Measurements from ENCODE around the gene TOM1L2.
"Not testable (repeated sequence)": the region's sequence is repeated elsewhere in the genome, so short reads cannot be mapped to it uniquely, and the experiment has no call there.

The TOM1L2 gene

DNA sequence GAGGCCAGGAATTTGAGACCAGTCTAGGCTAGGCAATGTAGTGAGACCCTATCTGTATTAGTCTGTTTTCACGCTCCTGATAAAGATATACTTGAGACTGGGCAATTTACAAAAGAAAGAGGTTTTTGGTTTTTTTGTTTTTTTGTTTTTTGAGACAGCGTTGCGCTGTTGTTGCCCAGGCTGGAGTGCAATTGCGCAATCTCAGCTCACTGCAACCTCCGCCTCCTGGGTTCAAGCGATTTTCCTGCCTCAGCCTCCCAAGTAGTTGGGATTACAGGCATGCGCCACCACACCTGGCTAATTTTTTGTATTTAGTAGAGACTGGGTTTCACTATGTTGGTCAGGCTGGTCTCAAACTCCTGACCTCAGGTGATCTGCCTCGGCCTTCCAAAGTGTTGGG lies 23.7 kb upstream of the TOM1L2 start:
- DNase-seq (ENCODE audit: low spot score); FAIRE-seq: not testable (repeated sequence)

DNA sequence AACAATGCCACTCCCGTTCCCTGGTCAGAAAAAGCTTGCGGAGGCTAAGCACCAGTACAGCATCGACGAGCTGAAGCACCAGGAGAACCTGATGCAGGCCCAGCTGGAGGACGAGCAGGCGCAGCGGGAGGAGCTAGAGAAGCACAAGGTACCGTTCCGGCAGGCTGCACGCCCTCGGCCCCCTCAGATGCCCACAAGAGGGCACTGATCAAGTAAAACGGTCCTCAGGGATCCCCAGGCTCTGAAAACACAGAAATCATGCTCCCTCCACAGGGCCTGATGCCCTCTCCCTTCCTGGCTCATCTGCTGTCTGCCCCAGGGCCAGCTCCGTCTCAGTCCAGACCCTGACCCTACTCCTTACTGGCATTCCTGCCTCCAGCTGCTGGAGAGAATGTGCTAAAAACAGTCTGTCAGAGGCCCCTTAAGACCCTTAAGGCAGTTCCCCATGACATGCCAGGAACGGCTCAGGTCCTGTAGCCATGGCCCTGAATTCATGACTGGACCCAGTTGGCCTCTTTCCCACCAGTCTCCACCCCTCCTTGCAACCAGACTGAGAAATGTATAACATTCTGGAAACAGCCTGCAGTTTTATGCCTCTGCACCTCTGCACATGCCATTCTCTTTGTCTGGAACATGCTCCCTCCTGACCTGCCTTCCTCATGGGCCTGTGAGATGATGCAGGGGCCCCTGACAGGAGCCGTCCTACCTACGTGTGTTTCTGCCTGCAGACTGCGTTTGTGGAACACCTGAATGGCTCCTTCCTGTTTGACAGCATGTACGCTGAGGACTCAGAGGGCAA lies 22.3 kb upstream of the TOM1L2 start:
- no peak for FAIRE-seq
- DNase-seq (ENCODE audit: low spot score) = no peak

DNA sequence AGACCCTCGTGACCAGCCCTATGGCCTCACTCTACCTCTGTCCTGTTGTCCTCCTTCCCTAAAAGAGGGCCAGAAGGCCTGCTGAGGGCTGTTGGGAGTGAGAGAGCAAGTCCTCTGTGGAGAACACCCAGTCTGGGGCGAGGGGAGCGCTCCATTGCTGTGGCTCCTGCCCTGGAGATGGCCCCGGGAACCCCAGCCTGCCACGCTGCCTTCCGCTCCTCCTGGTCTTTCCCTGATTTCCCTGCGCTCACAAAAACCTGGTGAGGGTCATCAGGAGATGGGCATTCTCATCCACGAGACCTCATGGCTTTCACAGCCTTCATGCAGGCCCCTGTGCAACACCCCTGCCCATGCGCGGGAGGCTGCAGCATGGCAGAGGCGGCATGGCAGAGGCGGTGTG lies 21.7 kb upstream of the TOM1L2 start:
- DNase-seq (ENCODE audit: low spot score) = no peak

DNA sequence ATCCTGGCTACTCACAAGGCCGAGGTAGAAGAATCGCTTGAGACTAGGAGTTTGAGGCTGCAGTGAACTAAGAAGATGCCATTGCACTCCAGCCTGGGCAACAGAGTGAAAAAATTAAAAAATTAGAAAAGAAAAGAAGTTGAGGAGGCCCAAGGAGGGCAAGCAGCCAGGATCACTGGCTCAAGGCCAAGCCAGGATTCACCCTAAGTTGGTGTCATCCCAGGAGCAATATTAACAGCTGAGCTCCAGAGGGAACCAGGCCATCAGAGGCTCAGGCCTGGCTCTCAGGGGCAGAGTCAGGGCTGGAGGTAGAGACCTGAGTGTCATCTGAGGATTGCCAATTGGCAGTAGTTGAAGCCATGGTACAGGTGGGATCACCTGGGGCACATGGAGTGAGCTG lies 21.2 kb upstream of the TOM1L2 start:
- no peak for FAIRE-seq
- no peak for DNase-seq (ENCODE audit: low spot score)

More for the DNA sequence above, 21.7 kb upstream of the TOM1L2 start:
- FAIRE-seq = no peak

DNA sequence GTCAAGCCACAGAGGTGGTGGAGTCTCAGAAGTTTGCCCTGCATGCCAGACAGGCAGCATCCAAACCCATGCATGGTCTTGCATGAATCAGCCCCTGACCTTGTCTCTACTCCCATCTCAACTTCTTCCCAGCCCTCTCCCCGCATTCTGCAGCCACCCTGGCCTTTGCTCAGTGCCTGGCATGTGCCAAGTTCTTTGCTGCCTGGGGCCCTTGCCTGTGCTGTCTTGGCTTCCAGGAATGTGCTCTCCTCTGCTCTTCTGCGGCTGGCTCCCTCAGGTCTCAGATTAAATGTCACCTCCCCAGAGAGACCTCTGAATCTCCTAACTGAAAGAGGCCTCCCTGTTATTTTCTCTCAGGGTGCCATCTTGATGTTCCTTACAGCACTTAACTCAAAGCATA lies 18.1 kb upstream of the TOM1L2 start:
- no peak for FAIRE-seq

DNA sequence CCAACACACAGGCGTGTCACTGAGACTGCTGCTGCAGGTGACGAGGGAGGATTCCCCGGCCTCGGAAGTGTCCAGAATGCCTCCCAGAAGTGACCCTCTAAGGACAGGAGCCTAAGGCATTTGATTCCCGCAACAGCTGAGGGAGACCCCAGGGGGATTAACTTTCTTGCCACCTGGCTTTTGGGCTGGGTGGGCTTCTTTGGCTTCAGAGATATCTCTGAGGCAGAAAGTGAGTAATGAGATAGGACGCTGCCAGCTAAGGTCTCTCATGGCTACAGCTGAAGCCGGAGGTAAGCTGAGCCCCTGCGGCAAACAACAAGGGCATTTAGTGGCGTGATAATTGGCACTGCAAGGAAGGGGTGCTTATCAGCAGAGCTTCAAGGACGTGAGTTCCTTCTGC lies 17.4 kb upstream of the TOM1L2 start:
- FAIRE-seq (no peak), DNase-seq (ENCODE audit: low spot score) (no peak)

More for the DNA sequence above, 18.1 kb upstream of the TOM1L2 start:
- DNase-seq (ENCODE audit: low spot score) = peak; percentile 20

DNA sequence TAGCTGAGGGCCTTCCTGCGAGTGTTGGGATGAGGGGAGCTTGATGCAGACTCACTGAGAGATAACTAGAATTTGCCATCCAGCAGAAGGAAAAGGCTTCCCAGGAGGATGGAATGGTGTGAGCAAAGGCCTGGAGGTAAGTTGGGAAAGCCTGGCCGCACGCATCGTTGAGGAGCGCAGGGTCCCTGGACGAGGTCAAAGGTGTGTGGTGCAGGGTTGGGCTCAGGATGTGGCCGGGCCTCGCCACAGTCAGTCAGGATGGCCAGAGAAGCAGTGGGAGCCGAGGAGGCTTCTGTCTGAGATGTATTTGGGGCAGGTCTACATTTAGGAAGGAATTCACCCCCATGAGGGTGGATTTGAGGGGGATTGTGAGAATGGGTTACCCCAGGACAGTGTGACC lies 16.9 kb upstream of the TOM1L2 start:
- no peak for DNase-seq (ENCODE audit: low spot score)
- FAIRE-seq = no peak

DNA sequence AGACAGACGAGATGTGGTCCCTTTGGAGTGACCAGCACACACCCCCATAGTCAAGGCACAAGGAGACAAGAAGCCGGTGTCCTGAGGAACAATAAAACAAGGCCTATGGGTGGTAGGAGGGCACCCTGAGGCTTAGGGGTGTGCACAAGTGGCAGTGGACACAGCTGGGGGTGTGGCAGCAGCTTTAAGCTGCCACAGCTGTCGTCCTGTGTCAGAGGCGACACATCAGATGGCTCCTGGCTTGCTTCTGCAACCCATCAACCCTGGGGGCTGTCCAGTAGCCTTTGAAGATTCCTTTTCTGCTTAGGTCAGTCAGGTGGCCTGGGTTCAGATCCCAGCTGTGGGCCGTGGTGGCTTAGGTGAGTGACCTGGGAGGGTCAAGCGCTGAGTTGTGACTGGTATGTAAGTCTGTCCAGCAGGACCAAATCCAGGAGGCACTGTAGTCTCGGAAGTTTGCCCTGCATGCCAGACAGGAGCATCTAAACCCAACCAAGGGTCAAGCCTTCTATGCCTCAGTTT lies 16.3 kb upstream of the TOM1L2 start:
- FAIRE-seq (no peak), DNase-seq (ENCODE audit: low spot score) (no peak)

DNA sequence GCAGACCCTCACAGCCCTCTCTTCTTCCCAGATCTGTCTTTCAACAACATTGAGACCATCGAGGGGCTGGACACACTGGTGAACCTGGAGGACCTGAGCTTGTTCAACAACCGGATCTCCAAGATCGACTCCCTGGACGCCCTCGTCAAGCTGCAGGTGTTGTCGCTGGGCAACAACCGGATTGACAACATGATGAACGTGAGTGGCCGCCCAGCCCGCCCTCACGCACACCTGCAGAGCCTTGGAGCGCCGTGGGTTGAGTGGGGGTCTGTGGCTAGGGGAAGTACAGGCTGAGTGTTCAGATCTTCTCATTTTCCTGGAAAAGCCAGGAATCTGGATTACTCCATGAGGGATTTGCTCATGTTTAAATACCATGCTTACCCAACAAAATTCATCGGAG lies 15.7 kb upstream of the TOM1L2 start:
- FAIRE-seq (no peak), DNase-seq (ENCODE audit: low spot score) (no peak)

DNA sequence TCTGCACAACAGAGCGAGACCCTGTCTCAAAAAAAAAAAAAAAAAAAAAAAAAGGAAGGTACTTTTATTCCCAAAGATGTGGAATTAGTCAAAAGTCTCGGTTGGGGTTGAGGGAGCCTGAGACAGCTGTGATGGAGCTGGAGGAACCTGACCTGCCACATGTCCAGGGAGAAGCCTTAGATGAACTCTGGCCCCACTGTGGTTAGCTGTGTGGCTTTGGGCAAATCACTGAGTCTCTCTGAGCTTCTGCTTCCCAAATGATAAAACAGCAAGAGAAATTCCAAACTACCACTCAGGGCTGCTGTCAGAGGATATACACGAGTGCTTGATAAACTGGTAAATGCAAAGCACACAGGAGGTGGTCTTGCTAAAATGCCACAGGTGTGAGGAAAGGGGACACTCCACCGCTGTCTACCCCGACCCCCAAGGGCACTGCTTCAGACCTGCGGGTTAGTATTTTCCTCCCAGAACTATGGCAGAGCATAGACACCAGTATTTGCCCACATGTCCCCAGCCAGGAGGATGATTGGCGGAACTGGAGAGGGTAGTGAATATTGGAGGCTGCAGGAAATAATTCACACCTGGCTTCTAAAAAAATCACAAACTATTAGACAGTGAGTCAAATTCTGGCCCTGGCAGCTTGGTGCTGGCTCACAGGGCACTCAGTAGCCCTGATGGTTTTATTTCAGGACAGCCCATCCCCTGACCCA lies 15.1 kb upstream of the TOM1L2 start:
- no peak for DNase-seq (ENCODE audit: low spot score)
- no peak for FAIRE-seq

DNA sequence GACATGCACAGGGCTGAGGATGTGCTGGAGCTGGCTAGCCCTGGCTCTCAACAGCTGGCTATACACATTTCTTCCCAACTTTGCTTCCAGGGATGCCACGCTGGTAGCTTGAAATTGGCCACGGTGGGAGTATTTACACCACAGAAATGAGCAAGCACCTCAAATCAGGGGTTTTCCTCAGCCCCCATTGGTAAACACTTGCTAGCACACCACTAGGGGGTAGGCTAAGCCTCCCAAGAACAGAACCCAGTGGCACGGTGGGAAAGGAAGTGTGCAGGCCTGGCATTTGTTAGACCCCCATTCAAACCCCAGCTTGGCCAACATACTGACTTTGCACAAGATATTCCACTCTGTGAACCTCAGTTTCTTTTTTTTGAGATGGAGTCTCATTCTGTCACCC lies 13.4 kb upstream of the TOM1L2 start:
- DNase-seq (ENCODE audit: low spot score) (no peak), FAIRE-seq (no peak)

DNA sequence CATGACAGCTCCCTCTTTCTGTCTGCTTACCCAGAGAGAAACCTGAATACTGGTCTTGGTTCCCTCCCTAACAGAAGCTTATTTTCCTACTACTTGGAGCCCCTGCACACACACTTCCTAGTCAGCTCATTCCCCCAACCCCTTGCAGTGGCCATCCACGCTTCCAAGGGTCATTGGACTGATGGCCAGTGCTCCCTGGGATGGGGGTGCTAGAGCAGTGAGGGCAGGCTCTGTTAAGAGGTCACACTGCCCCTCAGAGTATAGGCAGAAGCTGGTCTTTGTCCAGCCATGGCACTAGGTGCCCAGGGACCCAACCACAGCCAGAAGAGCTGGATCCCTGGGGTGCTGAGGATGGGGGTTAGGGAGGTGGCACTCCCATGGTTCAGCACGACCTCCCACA lies 13.0 kb upstream of the TOM1L2 start:
- FAIRE-seq (no peak), DNase-seq (ENCODE audit: low spot score) (no peak)

DNA sequence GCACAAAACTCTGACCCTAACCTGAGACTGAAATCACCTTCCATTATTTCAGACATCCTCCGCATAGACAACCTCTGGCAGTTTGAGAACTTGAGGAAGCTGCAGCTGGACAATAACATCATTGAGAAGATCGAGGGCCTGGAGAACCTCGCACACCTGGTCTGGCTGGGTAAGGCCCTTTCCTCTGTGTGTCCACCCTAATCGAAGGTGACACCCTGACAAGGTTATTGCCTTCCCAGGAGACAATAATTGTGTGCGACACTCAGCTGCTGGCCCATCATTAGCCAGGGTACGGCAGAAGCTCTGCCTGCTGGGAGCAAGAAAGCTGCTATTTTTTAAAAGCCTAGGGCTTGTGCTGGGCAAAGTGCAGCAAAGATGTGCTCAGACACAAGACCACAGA lies 11.6 kb upstream of the TOM1L2 start:
- FAIRE-seq = no peak
- no peak for DNase-seq (ENCODE audit: low spot score)

DNA sequence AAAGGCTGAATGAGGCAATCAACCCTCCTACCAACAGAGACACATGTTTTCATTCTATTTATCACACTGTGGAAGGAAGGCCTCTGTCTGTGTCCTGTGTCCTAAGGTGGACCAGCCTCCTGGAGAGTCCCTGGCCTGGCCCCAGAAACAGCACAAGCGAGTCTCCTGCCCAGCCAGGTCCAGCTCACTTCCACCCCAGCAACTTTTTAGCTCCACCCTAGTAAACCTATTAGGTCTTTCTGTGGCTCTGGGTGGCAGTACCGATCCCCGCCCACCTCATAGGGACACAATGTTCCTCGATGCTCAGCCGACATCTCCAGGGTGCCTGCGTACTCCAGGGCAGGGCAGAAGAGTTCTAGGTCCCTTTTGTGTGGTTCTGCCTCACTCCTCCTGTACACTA lies 11.2 kb upstream of the TOM1L2 start:
- DNase-seq (ENCODE audit: low spot score) = no peak
- no peak for FAIRE-seq

DNA sequence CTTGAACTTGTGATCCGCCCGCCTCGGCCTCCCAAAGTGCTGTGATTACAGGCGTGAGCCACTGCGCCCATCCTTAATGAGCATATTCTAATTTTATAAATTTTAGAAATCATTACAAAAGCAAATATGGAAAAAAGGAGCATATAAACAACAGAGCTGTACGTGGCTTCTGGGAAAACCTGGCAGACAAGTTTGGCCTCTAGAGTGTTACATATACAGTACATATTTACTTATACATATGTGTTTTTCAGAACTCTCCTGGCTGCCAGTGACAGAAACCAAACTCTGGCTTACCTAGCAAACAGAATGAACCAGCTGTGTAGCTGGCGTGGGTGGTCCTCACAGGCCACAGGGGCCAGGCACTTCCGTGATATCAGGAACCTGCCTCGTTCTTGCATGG lies 10.6 kb upstream of the TOM1L2 start:
- DNase-seq (ENCODE audit: low spot score) (no peak), FAIRE-seq (no peak)

DNA sequence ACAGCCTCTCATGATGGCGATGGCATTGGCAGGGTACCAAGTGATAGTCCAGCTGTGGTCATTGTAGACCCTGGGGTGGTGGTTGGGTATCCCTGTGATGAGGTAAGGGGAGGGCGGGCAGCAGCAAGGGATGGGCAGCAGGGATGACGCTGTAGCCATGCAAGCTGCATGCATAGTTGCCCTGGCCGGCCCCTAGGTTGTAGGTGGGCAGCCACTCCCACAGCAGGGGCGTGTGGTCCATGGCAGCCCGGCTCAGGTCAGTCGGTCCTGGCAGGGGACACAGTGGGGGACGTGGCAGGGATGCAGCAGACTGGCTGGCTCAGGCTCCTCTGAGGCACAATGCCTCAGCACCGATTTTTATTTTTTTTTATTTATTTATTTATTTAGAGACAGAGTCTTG lies 9.1 kb upstream of the TOM1L2 start:
- no peak for FAIRE-seq
- no peak for DNase-seq (ENCODE audit: low spot score)

DNA sequence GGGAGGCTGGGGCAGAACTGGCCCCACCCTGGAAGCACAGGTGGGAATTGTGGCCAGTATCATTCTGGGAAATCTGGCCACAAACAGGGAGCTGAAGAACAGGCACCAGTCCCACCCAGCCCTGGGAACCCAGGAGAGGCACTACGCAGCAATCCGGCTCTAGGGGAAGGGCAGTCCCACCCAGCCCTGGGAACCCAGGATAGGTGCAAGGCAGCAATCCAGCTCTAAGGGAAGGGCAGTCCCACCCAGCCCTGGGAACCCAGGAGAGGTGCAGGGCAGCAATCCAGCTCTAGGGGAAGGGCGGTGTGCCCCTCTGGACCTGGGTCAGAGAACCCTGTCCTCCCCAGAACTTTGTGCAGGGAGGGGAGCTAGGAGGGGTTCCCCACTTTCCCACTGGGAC lies 7.6 kb upstream of the TOM1L2 start:
- FAIRE-seq (no peak), DNase-seq (ENCODE audit: low spot score) (no peak)

DNA sequence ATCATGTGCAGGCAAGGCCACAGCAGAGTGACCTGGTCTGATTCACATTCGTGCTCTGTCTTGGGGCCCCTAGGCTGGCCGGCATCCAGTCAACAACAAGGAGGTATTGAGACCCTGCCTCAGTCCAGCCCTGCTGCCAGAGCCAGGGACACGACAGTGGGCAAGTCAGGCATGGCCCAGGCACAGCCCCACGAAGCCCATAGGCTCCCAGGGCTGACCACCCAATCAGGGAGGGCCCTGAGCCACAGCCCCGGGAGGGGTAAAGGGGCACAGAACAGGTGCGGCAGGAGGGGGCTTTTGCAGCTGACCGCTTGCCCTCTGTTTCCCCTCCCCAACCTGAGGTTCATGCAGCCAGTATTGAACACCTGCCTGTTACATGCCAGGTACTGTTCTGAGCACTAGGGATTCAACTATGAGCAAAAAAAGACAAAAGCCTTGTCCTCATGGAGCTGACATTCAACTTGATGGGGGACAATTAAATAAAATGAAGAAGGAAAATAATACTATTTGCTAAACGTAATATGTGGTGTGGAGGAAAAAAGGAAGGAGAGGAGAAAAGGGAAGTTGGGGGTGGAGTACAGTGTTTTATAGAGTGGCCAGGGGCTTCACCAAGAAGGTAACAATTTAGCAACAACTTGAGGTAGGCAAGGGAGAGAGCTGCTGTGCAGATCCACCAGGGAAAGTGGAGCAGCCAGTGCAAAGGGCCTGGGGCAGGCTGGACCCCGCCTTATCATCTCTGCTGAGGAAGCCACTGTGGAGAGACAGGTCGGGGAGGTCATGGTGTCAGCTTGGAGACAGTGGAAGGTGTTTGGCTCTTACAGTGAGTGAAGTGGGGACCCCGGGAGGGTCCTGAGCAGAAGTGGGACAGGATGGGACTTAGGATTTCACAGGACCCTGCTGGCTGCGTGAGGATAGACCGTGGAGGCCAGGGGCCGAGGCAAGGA lies 6.6 kb upstream of the TOM1L2 start:
- FAIRE-seq = no peak
- no peak for DNase-seq (ENCODE audit: low spot score)

DNA sequence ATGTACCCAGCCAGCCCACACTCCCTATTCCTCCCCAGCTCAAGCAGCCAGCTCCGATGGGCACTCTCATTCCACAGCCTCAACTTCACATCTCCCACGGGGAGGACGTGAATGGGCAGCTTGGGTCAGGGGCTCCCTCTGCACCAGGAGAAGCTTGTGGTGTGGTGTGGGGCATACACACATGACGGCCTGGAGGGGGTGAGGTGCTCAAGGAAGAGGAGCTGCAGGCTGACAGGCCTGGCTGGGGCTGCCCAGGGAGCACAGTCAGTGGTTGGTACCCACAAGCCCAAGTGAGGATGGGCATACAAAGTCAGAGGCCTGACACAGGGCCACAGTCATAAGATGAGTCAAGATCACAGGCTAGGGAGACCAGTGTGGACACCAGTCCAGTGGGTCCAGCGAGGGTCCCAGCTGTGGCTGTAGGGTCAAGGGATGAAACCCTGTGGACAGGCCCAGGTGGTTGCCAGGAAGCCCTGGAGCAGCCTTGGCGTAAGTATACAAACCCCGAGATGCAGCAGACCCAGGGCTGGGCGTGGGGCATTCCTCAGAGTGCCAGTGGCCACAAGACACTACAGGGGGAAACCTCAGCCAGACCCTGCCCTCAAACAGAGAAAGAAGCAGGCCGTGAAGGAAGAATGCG lies 4.9 kb upstream of the TOM1L2 start:
- no peak for FAIRE-seq
- no peak for DNase-seq (ENCODE audit: low spot score)

DNA sequence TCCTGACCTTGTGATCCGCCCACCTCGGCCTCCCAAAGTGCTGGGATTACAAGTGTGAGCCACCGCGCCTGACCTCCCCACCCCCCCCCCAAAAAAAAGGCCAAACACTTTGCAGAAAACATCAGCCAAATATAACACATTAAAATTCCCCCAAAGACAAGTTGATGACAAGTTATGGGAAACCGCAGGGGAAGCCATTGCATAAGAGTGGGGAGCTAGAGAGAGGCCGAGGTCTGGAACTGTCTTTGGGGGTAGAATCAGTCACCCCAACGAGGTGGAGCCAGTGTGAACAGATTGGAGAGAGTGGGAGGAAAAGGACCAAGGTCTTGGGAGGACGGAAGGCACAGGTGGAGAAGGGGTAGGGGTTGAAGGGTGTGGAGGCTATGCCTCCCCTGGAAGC lies 3.2 kb upstream of the TOM1L2 start:
- DNase-seq (ENCODE audit: low spot score) = no peak
- FAIRE-seq = no peak

DNA sequence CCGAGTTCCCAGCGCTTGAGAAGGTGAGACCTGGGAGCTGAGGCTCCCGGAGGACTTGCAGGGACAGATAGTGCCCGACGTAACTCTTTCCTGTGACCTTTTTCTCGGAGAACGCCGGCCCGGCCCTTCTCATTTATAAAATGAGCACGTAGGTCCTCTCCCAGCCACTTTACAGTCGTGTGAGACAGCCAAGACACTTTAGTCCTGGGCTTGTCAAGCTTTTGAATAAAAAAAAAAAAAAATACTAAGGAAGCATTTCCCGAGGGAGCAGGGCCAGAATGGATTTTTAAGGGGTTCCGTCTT lies 703 bp upstream of the TOM1L2 start:
- DNase-seq (ENCODE audit: low spot score) (no peak), FAIRE-seq (no peak)

Measured in urothelium cell line (cell line).